Measurements from ENCODE around the gene PHACTR4. TPM values are rescaled to one million over a fixed set of nuclear protein-coding genes. Genes with fewer than 3 reads are reported as not detected.
A peak's percentile ranks its signal among the peaks of the same experiment; 100 is the strongest.

Gene PHACTR4
- total and polyA plus RNA-seq, 9 of the 15 experiments (the other 6 are each of a cell fraction or from before 2014, with no cell fraction given): 6.4 to 43.6 (median 14.2) TPM

DNA sequence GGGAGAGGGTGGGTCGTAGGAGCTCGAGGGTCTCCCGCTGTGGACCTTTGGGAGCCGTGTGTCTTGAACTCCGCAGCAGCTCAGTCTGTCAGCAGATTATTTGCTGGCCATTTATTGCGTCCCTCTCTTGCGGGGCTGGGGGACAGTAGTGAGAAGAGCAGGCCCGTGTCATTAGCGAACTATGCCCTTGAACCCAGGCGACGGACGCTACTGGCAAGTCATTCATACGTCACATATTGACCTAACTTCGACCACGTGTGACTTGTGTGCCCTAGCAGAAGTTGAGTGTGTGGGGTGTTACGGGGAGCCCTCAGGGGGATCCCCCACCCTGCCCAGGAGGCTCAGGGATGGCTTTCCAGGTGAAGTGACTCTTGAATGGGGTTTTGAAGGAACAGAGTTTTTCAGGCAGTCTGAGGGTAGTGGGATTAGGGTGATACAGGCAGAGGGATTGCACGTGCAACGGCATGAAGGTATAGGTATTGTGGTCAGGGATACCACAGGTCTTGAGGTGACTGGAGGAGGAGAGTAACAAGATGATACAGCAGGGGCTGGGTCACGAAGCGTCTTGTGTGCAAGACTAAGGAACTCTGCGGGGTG is 149.3 kb downstream of the PHACTR4 start (continued):
- TF ChIP-seq ZNF583 (CRISPR knock-in tag; IDR thresholded peaks at IDR 0.05) (no peak), SAP30 (IDR thresholded peaks at IDR 0.05; ENCODE audit: borderline replicate concordance, insufficient read depth, low read depth, low read length, poor library complexity, severe bottlenecking) (peak; percentile 26), MYBL2 (IDR thresholded peaks at IDR 0.05; ENCODE audit: low read depth) (peak; percentile 8; the same call in 1 of the 2 replicates), MYBL2 (CRISPR knock-in tag; IDR thresholded peaks at IDR 0.05; ENCODE audit: borderline replicate concordance) (no peak), BHLHE40 (IDR thresholded peaks at IDR 0.05; ENCODE audit: low read length) (peak; percentile 72), CBX2 (IDR thresholded peaks at IDR 0.05; ENCODE audit: insufficient read depth, low read length, poor library complexity, severe bottlenecking) (no peak), ZNF830 (CRISPR knock-in tag; IDR thresholded peaks at IDR 0.05) (0 out of 2 replicates have a peak, but pooled peaks have one; percentile 74), NFRKB (IDR thresholded peaks at IDR 0.05; ENCODE audit: low read depth) (peak; percentile 63; the same call in 1 of the 2 replicates), ZNF263 (CRISPR knock-in tag; IDR thresholded peaks at IDR 0.05; ENCODE audit: borderline replicate concordance) (peak; percentile 60; the same call in 1 of the 2 replicates), BCOR (IDR thresholded peaks at IDR 0.05) (peak; percentile 30; the same call in 1 of the 2 replicates), RB1 (IDR thresholded peaks at IDR 0.05; ENCODE audit: low read depth) (no peak), POLR2A (conservative IDR thresholded peaks at IDR 0.05) (peak; percentile 82), GABPA (tag; conservative IDR thresholded peaks at IDR 0.05; ENCODE audit: low read depth) (peak; percentile 5; the same call in 1 of the 2 replicates), ZNF146 (CRISPR knock-in tag; IDR thresholded peaks at IDR 0.05; ENCODE audit: unreplicated experiment) (no peak), LARP7 (IDR thresholded peaks at IDR 0.05) (peak; percentile 2; the same call in 1 of the 2 replicates), ZBTB7A (IDR thresholded peaks at IDR 0.05; ENCODE audit: borderline replicate concordance, control insufficient read depth, low read depth, low read length) (peak; percentile 72), POLR2AphosphoS5 (IDR thresholded peaks at IDR 0.05; ENCODE audit: control insufficient read depth, insufficient read depth, low read depth, low read length) (0 out of 2 replicates have a peak, but pooled peaks have one; percentile 49), OTX1 (CRISPR knock-in tag; IDR thresholded peaks at IDR 0.05) (no peak), ZNF584 (CRISPR knock-in tag; IDR thresholded peaks at IDR 0.05; ENCODE audit: low read depth) (no peak), PHTF2 (CRISPR knock-in tag; IDR thresholded peaks at IDR 0.05) (no peak)
- TF ChIP-seq, protein P1, sequence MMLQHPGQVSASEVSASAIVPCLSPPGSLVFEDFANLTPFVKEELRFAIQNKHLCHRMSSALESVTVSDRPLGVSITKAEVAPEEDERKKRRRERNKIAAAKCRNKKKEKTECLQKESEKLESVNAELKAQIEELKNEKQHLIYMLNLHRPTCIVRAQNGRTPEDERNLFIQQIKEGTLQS (IDR thresholded peaks at IDR 0.05): no peak
- TF ChIP-seq, protein P1 (CRISPR knock-in tag; conservative IDR thresholded peaks at IDR 0.05): no peak
- TF ChIP-seq, protein P2, sequence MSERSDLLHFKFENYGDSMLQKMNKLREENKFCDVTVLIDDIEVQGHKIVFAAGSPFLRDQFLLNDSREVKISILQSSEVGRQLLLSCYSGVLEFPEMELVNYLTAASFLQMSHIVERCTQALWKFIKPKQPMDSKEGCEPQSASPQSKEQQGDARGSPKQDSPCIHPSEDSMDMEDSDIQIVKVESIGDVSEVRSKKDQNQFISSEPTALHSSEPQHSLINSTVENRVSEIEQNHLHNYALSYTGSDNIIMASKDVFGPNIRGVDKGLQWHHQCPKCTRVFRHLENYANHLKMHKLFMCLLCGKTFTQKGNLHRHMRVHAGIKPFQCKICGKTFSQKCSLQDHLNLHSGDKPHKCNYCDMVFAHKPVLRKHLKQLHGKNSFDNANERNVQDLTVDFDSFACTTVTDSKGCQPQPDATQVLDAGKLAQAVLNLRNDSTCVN (CRISPR knock-in tag; IDR thresholded peaks at IDR 0.05): 0 out of 2 replicates have a peak, but pooled peaks have one; percentile 32
- TF ChIP-seq, protein P3, sequence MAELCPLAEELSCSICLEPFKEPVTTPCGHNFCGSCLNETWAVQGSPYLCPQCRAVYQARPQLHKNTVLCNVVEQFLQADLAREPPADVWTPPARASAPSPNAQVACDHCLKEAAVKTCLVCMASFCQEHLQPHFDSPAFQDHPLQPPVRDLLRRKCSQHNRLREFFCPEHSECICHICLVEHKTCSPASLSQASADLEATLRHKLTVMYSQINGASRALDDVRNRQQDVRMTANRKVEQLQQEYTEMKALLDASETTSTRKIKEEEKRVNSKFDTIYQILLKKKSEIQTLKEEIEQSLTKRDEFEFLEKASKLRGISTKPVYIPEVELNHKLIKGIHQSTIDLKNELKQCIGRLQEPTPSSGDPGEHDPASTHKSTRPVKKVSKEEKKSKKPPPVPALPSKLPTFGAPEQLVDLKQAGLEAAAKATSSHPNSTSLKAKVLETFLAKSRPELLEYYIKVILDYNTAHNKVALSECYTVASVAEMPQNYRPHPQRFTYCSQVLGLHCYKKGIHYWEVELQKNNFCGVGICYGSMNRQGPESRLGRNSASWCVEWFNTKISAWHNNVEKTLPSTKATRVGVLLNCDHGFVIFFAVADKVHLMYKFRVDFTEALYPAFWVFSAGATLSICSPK (IDR thresholded peaks at IDR 0.05; ENCODE audit: borderline replicate concordance): 0 out of 2 replicates have a peak, but pooled peaks have one; percentile 12
- TF ChIP-seq, protein P4, sequence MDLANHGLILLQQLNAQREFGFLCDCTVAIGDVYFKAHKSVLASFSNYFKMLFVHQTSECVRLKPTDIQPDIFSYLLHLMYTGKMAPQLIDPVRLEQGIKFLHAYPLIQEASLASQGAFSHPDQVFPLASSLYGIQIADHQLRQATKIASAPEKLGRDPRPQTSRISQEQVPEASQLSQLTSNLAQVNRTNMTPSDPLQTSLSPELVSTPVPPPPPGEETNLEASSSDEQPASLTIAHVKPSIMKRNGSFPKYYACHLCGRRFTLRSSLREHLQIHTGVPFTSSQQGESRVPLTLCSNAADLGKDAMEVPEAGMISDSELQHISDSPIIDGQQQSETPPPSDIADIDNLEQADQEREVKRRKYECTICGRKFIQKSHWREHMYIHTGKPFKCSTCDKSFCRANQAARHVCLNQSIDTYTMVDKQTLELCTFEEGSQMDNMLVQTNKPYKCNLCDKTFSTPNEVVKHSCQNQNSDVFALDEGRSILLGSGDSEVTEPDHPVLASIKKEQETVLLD (IDR thresholded peaks at IDR 0.05): peak; percentile 64

Measured in K562 (cell line).